NT2/D1 (cell line): Measurements from ENCODE around the gene LHFPL3.
"Not testable (repeated sequence)": the region's sequence is repeated elsewhere in the genome, so short reads cannot be mapped to it uniquely, and the experiment has no call there.

ENCODE experiments used
- DNase-seq: peaks from one replicate; pipeline ENCODE4 v3.0.0-alpha.2; 2011; ENCODE audit warnings: low read depth, low spot score
- H3K27me3 ChIP-seq: 2 replicates; pipeline ENCODE4 v1.6.0; 2011; ENCODE audit warnings: mild to moderate bottlenecking; ENCODE audit not compliant: insufficient read length, insufficient read depth
- H3K36me3 ChIP-seq: 2 replicates; pipeline ENCODE4 v1.6.1; 2011; ENCODE audit warnings: mild to moderate bottlenecking, low read length, mixed read lengths; ENCODE audit not compliant: insufficient read depth, insufficient read length
- H3K4me1 ChIP-seq: 2 replicates; pipeline ENCODE4 v1.5.1; 2011; ENCODE audit not compliant: insufficient read depth, insufficient read length
- H3K4me3 ChIP-seq: 2 replicates; pipeline ENCODE4 v1.5.1; 2011; ENCODE audit warnings: low read depth; ENCODE audit not compliant: insufficient read length
- H3K9ac ChIP-seq: 2 replicates; pipeline ENCODE4 v1.6.0; 2011; ENCODE audit warnings: low read depth; ENCODE audit not compliant: insufficient read length
- H3K9me3 ChIP-seq: 2 replicates; pipeline ENCODE4 v1.5.1; 2011; ENCODE audit warnings: mild to moderate bottlenecking, low read length; ENCODE audit not compliant: insufficient read depth
- SUZ12 ChIP-seq: IDR thresholded peaks from 2 replicates; pipeline ENCODE4 v1.6.1; 2011; ENCODE audit not compliant: insufficient read length, insufficient read depth; ENCODE audit errors: extremely low read depth
- YY1 ChIP-seq: IDR thresholded peaks from 2 replicates; pipeline ENCODE4 v1.6.1; 2011; ENCODE audit not compliant: insufficient read length, insufficient read depth
- ZNF274 ChIP-seq: IDR thresholded peaks from 2 replicates; pipeline ENCODE4 v1.6.1; 2011; ENCODE audit warnings: mild to moderate bottlenecking, low read depth, low read length

Gene LHFPL3

GRCh38 chr7:104686286-104686685 is 357.9 kb downstream of the LHFPL3 start:
- no peaks in the 10 kb centered on the region for H3K27me3 ChIP-seq
- no peak overlapping the region for H3K9ac ChIP-seq
- H3K4me3 ChIP-seq, result no peak overlapping the region
- no peak for DNase-seq
- no peaks in the 10 kb centered on the region for H3K9me3 ChIP-seq
- TF ChIP-seq SUZ12, result no peak
- no peak for TF ChIP-seq ZNF274
- no peak for TF ChIP-seq YY1
- no peaks in the 10 kb centered on the region for H3K36me3 ChIP-seq
- H3K4me1 ChIP-seq, result no peaks in the 10 kb centered on the region

- H3K27me3 ChIP-seq, result no peaks in the 10 kb centered on the region
- no peaks in the 10 kb centered on the region for H3K4me1 ChIP-seq
- H3K36me3 ChIP-seq, result no peaks in the 10 kb centered on the region
- no peak overlapping the region for H3K4me3 ChIP-seq
- no peak overlapping the region for H3K9ac ChIP-seq
- peaks cover 9% of the 10 kb centered on the region; the same call in 1 of the 2 replicates for H3K9me3 ChIP-seq
- TF ChIP-seq YY1, result no peak
- TF ChIP-seq ZNF274, result no peak
- TF ChIP-seq SUZ12, result no peak
- no peak for DNase-seq
Observed at GRCh38 chr7:104694710-104695109, 366.3 kb downstream of the LHFPL3 start.

- Histone ChIP-seq H3K9me3 (peaks cover 9% of the 10 kb centered on the region; the same call in 1 of the 2 replicates), H3K4me1 (no peaks in the 10 kb centered on the region), H3K36me3 (no peaks in the 10 kb centered on the region), H3K9ac (no peak overlapping the region), H3K27me3 (no peaks in the 10 kb centered on the region), H3K4me3 (no peak overlapping the region)
- no peak for DNase-seq
- TF ChIP-seq ZNF274 (no peak), YY1 (no peak), SUZ12 (no peak)
Observed at GRCh38 chr7:104695563-104695962, 367.2 kb downstream of the LHFPL3 start.

DNA sequence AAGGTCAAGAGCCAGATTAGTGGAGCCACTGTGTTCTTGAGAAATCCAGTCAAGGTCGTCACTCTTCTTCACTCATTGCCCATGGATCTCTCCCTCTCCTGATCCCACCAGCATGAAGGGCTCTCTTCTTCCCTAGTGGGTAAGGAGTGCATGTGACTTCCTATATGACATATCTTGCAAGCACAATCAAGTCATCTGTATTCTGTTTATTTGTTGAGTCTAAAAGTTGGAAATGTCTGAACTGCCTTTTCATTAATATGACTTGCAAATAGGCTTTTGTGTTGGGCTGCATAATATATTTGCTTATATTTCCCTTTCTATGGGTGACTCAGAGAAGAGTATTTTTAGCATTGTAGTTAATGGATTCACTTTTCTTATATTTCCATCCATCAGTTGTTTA is 371.9 kb downstream of the LHFPL3 start:
- H3K4me1 ChIP-seq, result no peaks in the 10 kb centered on the region

DNA sequence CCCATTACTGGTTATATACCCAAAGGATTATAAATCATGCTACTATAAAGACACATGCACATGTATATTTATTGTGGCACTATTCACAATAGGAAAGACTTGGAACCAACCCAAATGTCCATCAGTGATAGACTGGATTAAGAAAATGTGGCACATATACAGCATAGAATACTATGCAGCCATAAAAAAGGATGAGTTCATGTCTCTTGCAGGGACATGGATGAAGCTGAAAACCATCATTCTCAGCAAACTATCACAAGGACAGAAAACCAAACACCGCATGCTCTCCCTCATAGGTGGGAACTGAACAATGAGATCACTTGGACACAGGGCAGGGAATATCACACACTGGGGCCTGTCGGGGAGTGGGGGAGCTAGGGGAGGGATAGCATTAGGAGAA is 392.6 kb downstream of the LHFPL3 start:
- not testable (repeated sequence) for H3K4me1 ChIP-seq, H3K9me3 ChIP-seq, DNase-seq, H3K9ac ChIP-seq, H3K36me3 ChIP-seq, H3K4me3 ChIP-seq, H3K27me3 ChIP-seq

More for the DNA sequence above, 371.9 kb downstream of the LHFPL3 start:
- no peaks in the 10 kb centered on the region for H3K9me3 ChIP-seq
- no peak overlapping the region for H3K9ac ChIP-seq
- DNase-seq, result no peak
- no peak overlapping the region for H3K4me3 ChIP-seq
- TF ChIP-seq SUZ12 (no peak), ZNF274 (no peak), YY1 (no peak)
- H3K36me3 ChIP-seq, result no peaks in the 10 kb centered on the region
- no peaks in the 10 kb centered on the region for H3K27me3 ChIP-seq

DNA sequence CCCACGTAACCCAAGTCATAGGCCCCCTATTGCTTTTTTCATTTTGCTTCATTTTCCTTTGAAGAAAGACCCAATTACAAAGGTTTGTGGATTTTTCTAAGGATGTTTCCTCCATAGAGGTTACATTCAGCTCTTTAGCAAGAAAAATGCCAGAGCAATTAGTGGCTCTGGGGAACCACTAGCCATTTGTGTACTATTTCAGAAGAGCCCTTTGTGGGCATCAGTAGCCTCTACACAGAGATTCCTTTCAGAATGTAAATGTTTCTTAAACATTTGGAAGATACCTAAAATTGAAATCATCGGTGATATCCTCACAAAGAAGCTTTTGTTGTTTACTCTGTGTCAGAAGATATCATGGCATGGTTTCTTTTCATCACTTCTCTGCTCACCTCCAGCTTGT is 394.6 kb downstream of the LHFPL3 start:
- H3K9me3 ChIP-seq, result no peaks in the 10 kb centered on the region
- DNase-seq, result no peak
- no peak overlapping the region for H3K9ac ChIP-seq
- no peak for TF ChIP-seq ZNF274
- no peak overlapping the region for H3K4me3 ChIP-seq
- no peaks in the 10 kb centered on the region for H3K4me1 ChIP-seq
- H3K27me3 ChIP-seq, result no peaks in the 10 kb centered on the region
- no peaks in the 10 kb centered on the region for H3K36me3 ChIP-seq

GRCh38 chr7:104758504-104758903 is 430.1 kb downstream of the LHFPL3 start:
- Histone ChIP-seq H3K4me1 (no peaks in the 10 kb centered on the region), H3K36me3 (no peaks in the 10 kb centered on the region), H3K9me3 (no peaks in the 10 kb centered on the region), H3K9ac (no peak overlapping the region), H3K27me3 (no peaks in the 10 kb centered on the region), H3K4me3 (no peak overlapping the region)
- TF ChIP-seq ZNF274 (no peak), YY1 (no peak), SUZ12 (no peak)
- DNase-seq, result no peak

- Histone ChIP-seq H3K27me3 (no peaks in the 10 kb centered on the region), H3K4me3 (no peak overlapping the region), H3K9me3 (no peaks in the 10 kb centered on the region), H3K9ac (no peak overlapping the region), H3K4me1 (no peaks in the 10 kb centered on the region), H3K36me3 (no peaks in the 10 kb centered on the region)
- no peak for DNase-seq
- TF ChIP-seq ZNF274 (no peak), SUZ12 (no peak), YY1 (no peak)
Observed at GRCh38 chr7:104761892-104762291, 433.5 kb downstream of the LHFPL3 start.
